WTC11 (cell line): ENCODE results near the gene DYNC1I1. TPM values are rescaled to one million over a fixed set of nuclear protein-coding genes. Genes with fewer than 3 reads are reported as not detected.

Experiments used
- ATAC-seq: fragments of 200-7000 bp; cut with Tn5 transposase; 2 replicates; pipeline ENCODE4 v1.10.0; 2021; ENCODE audit warnings: mild to moderate bottlenecking, moderate library complexity
- CTCF ChIA-PET: fragments of 300-600 bp; sonication (Branson Sonifier 250); formaldehyde crosslinking; loops from one replicate; lab custom pipeline; 2021; ENCODE audit warnings: antibody characterized with exemption; lab: Charles Lee
- POLR2A ChIA-PET: fragments of 350-600 bp; sonication (Branson Sonifier 250); formaldehyde crosslinking; loops from one replicate; lab custom pipeline; 2021; ENCODE audit warnings: antibody characterized with exemption; lab: Charles Lee
- DNase-seq: peaks from one replicate; pipeline ENCODE4 v3.0.0; 2021; ENCODE audit warnings: low spot score
- H3K27ac Mint-ChIP-seq: 2 replicates; pipeline ENCODE4 v1.8.0; 2021; ENCODE audit warnings: mixed read lengths
- H3K27me3 Mint-ChIP-seq: 2 replicates; pipeline ENCODE4 v1.8.0; 2021; ENCODE audit warnings: low read depth, mild to moderate bottlenecking, moderate library complexity, mixed read lengths
- H3K36me3 Mint-ChIP-seq: 2 replicates; pipeline ENCODE4 v1.8.0; 2021; ENCODE audit warnings: mixed read lengths
- H3K4me1 Mint-ChIP-seq: 2 replicates; pipeline ENCODE4 v1.8.0; 2022; ENCODE audit warnings: mixed read lengths
- H3K4me3 Mint-ChIP-seq: 2 replicates; pipeline ENCODE4 v1.8.0; 2021; ENCODE audit warnings: mild to moderate bottlenecking, moderate library complexity, mixed read lengths
- H3K9me3 Mint-ChIP-seq: 2 replicates; pipeline ENCODE4 v1.8.0; 2021; ENCODE audit warnings: mixed read lengths
- EMX1 ChIP-seq: fragments of 250-450 bp; sonication (Bioruptor Pico); IDR thresholded peaks from 2 replicates; pipeline ENCODE4 v1.8.0; 2021; ENCODE audit warnings: mild to moderate bottlenecking
- ESRRA ChIP-seq: sonication (generic); formaldehyde crosslinking; IDR thresholded peaks from 2 replicates; pipeline ENCODE4 v1.8.1; 2022; ENCODE audit warnings: mild to moderate bottlenecking, missing genetic modification reagents, borderline replicate concordance
- GTF2I ChIP-seq: fragments of 250-450 bp; sonication (Bioruptor Pico); conservative IDR thresholded peaks from 2 replicates; pipeline ENCODE4 v1.4.0; 2021; ENCODE audit warnings: mild to moderate bottlenecking
- NFE2L1 ChIP-seq: sonication (generic); formaldehyde crosslinking; IDR thresholded peaks from 2 replicates; pipeline ENCODE4 v1.8.1; 2023; ENCODE audit warnings: missing genetic modification reagents
- RORB ChIP-seq: fragments of 250-450 bp; sonication (Bioruptor Pico); IDR thresholded peaks from 2 replicates; pipeline ENCODE4 v1.9.0; 2021; ENCODE audit warnings: mild to moderate bottlenecking
- TEAD1 ChIP-seq: sonication (generic); formaldehyde crosslinking; IDR thresholded peaks from 2 replicates; pipeline ENCODE4 v1.8.0; 2022; ENCODE audit warnings: mild to moderate bottlenecking, missing genetic modification reagents
- TEAD4 ChIP-seq: sonication (generic); formaldehyde crosslinking; IDR thresholded peaks from 2 replicates; pipeline ENCODE4 v1.8.0; 2022; ENCODE audit warnings: mild to moderate bottlenecking, missing genetic modification reagents
- ZNF121 ChIP-seq: sonication (generic); formaldehyde crosslinking; IDR thresholded peaks from 2 replicates; pipeline ENCODE4 v1.8.0; 2023; ENCODE audit warnings: missing genetic modification reagents
- ZNF138 ChIP-seq: sonication (generic); formaldehyde crosslinking; conservative IDR thresholded peaks from 2 replicates; pipeline ENCODE4 v1.8.1; 2022; ENCODE audit warnings: mild to moderate bottlenecking, moderate library complexity, missing genetic modification reagents
- ZNF416 ChIP-seq: fragments of 250-450 bp; sonication (Bioruptor Pico); IDR thresholded peaks from 2 replicates; pipeline ENCODE4 v1.9.0; 2021; ENCODE audit warnings: mild to moderate bottlenecking, inconsistent platforms
- ZNF671 ChIP-seq: fragments of 250-450 bp; sonication (Bioruptor Pico); IDR thresholded peaks from 2 replicates; pipeline ENCODE4 v1.8.0; 2021; ENCODE audit warnings: mild to moderate bottlenecking
- total RNA-seq: library from RNA; stranded (reverse); gene quantifications from 3 replicates; pipeline ENCODE4 v1.2.3, GENCODE V29; 2021
- TF ChIP-seq, protein P1 (sequence below): sonication (generic); formaldehyde crosslinking; IDR thresholded peaks from 2 replicates; pipeline ENCODE4 v1.8.0; 2022; ENCODE audit warnings: missing genetic modification reagents
- TF ChIP-seq, protein P2 (sequence below): sonication (generic); formaldehyde crosslinking; conservative IDR thresholded peaks from 2 replicates; pipeline ENCODE4 v1.8.1; 2022; ENCODE audit warnings: mild to moderate bottlenecking, missing genetic modification reagents
- TF ChIP-seq, protein P3 (sequence below): fragments of 250-450 bp; sonication (Bioruptor Pico); IDR thresholded peaks from 2 replicates; pipeline ENCODE4 v1.9.0; 2021; ENCODE audit warnings: mild to moderate bottlenecking
- TF ChIP-seq, protein P4 (sequence below): sonication (generic); formaldehyde crosslinking; IDR thresholded peaks from 2 replicates; pipeline ENCODE4 v1.8.1; 2022; ENCODE audit warnings: missing genetic modification reagents, borderline replicate concordance
- TF ChIP-seq, protein P5 (sequence below): fragments of 250-450 bp; sonication (Bioruptor Pico); IDR thresholded peaks from 2 replicates; pipeline ENCODE4 v1.9.0; 2021; ENCODE audit warnings: mild to moderate bottlenecking
- TF ChIP-seq, protein P6 (sequence below): sonication (generic); formaldehyde crosslinking; IDR thresholded peaks from 2 replicates; pipeline ENCODE4 v1.8.1; 2023; ENCODE audit warnings: mild to moderate bottlenecking, moderate library complexity, missing genetic modification reagents
- TF ChIP-seq, protein P7 (sequence below): sonication (generic); formaldehyde crosslinking; IDR thresholded peaks from 2 replicates; pipeline ENCODE4 v1.8.0; 2022; ENCODE audit warnings: mild to moderate bottlenecking, missing genetic modification reagents
- TF ChIP-seq, protein P8 (sequence below): sonication (generic); formaldehyde crosslinking; IDR thresholded peaks from 2 replicates; pipeline ENCODE4 v1.8.1; 2023; ENCODE audit warnings: mild to moderate bottlenecking, missing genetic modification reagents
- TF ChIP-seq, protein P9 (sequence below): fragments of 250-450 bp; sonication (Bioruptor Pico); IDR thresholded peaks from 2 replicates; pipeline ENCODE4 v1.8.0; 2021; ENCODE audit warnings: mild to moderate bottlenecking
- TF ChIP-seq, protein P10 (sequence below): sonication (generic); formaldehyde crosslinking; IDR thresholded peaks from 2 replicates; pipeline ENCODE4 v1.8.0; 2023; ENCODE audit warnings: missing genetic modification reagents

The DYNC1I1 gene
- total RNA-seq, 1 experiment from 2014 or later: 2.8 TPM

DNA sequence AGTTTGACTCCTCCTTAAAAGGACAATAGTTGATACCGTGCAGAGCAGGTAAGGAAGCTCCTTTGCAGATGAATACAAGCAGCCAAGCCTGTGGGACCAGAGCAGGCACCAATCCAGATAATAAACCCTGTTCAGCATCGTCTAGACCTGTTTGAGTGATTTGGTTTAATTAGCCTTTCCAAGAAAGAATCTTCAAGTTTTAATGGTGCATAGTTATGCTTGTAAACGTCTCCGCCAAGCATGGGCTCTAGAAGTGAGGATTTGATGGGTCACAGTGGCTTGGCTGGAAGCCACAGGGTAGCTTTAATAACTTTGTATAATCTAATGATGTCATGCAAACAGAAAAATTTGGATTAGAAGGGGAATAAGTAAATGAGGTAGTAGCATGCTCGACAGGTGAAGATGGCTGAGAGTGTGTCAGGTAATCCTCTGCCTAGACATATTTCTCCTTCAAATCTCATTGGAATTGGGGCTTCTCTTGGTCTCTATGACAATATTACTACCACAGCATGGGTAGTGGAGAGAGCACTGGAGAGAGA lies 188.4 kb downstream of the DYNC1I1 start:
- POLR2A ChIA-PET: no interaction called here
- Mint-ChIP-seq H3K36me3 (no peaks in the 10 kb centered on the region), H3K27me3 (peaks cover 4% of the 10 kb centered on the region; the same call in 1 of the 2 replicates), H3K4me1 (0 out of 2 replicates have a peak, but pooled peaks cover 6% of the 10 kb centered on the region), H3K4me3 (no peak overlapping the region), H3K9me3 (peaks cover 7% of the 10 kb centered on the region), H3K27ac (no peak overlapping the region)
- ATAC-seq (no peak), DNase-seq (no peak)
- no peak for TF ChIP-seq RORB (CRISPR knock-in tag)
- no peak for TF ChIP-seq GTF2I (CRISPR knock-in tag)
- no peak for TF ChIP-seq NFE2L1 (CRISPR knock-in tag)
- TF ChIP-seq TEAD1 (CRISPR knock-in tag): no peak
- TF ChIP-seq, protein P1, sequence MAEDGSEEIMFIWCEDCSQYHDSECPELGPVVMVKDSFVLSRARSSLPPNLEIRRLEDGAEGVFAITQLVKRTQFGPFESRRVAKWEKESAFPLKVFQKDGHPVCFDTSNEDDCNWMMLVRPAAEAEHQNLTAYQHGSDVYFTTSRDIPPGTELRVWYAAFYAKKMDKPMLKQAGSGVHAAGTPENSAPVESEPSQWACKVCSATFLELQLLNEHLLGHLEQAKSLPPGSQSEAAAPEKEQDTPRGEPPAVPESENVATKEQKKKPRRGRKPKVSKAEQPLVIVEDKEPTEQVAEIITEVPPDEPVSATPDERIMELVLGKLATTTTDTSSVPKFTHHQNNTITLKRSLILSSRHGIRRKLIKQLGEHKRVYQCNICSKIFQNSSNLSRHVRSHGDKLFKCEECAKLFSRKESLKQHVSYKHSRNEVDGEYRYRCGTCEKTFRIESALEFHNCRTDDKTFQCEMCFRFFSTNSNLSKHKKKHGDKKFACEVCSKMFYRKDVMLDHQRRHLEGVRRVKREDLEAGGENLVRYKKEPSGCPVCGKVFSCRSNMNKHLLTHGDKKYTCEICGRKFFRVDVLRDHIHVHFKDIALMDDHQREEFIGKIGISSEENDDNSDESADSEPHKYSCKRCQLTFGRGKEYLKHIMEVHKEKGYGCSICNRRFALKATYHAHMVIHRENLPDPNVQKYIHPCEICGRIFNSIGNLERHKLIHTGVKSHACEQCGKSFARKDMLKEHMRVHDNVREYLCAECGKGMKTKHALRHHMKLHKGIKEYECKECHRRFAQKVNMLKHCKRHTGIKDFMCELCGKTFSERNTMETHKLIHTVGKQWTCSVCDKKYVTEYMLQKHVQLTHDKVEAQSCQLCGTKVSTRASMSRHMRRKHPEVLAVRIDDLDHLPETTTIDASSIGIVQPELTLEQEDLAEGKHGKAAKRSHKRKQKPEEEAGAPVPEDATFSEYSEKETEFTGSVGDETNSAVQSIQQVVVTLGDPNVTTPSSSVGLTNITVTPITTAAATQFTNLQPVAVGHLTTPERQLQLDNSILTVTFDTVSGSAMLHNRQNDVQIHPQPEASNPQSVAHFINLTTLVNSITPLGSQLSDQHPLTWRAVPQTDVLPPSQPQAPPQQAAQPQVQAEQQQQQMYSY (CRISPR knock-in tag): no peak
- TF ChIP-seq, protein P2, sequence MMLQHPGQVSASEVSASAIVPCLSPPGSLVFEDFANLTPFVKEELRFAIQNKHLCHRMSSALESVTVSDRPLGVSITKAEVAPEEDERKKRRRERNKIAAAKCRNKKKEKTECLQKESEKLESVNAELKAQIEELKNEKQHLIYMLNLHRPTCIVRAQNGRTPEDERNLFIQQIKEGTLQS: no peak
- no peak for TF ChIP-seq ZNF671
- TF ChIP-seq ZNF121 (CRISPR knock-in tag): no peak
- TF ChIP-seq ZNF416 (CRISPR knock-in tag): no peak
- TF ChIP-seq ESRRA: no peak
- TF ChIP-seq, protein P3, sequence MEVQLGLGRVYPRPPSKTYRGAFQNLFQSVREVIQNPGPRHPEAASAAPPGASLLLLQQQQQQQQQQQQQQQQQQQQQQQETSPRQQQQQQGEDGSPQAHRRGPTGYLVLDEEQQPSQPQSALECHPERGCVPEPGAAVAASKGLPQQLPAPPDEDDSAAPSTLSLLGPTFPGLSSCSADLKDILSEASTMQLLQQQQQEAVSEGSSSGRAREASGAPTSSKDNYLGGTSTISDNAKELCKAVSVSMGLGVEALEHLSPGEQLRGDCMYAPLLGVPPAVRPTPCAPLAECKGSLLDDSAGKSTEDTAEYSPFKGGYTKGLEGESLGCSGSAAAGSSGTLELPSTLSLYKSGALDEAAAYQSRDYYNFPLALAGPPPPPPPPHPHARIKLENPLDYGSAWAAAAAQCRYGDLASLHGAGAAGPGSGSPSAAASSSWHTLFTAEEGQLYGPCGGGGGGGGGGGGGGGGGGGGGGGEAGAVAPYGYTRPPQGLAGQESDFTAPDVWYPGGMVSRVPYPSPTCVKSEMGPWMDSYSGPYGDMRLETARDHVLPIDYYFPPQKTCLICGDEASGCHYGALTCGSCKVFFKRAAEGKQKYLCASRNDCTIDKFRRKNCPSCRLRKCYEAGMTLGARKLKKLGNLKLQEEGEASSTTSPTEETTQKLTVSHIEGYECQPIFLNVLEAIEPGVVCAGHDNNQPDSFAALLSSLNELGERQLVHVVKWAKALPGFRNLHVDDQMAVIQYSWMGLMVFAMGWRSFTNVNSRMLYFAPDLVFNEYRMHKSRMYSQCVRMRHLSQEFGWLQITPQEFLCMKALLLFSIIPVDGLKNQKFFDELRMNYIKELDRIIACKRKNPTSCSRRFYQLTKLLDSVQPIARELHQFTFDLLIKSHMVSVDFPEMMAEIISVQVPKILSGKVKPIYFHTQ (CRISPR knock-in tag): no peak
- CTCF ChIA-PET: no interaction called here

DNA sequence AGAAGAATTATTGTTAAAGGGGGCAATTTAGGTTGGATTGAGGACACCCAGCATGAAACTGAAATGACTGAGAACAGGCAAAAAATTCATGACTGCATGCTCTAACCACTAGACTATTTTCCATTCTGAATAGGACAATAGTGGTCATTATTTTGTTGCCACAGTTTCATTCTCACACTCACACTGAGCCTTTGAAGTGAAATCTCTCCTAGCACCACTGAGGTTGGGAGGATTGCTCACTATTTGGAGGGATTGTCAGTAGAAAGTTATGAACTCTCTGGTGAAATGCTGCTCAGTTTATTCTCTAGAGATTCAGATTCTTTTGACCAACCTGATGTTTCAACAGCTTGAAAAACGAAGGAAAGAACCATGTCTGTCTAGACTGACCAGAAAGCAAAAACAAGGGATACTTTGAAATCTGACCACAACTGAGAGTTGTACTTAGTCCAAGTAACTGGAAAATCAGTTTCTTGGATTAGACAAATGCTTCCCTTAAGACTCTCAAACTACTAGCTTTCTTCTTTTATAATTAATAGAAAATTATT lies 191.2 kb downstream of the DYNC1I1 start:
- ChIA-PET CTCF (no interaction called here), POLR2A (no interaction called here)
- Mint-ChIP-seq H3K36me3 (no peaks in the 10 kb centered on the region), H3K9me3 (peaks cover 7% of the 10 kb centered on the region), H3K4me1 (0 out of 2 replicates have a peak, but pooled peaks cover 6% of the 10 kb centered on the region), H3K27me3 (peaks cover 4% of the 10 kb centered on the region), H3K4me3 (no peak overlapping the region), H3K27ac (no peak overlapping the region)
- no peak for ATAC-seq
- no peak for DNase-seq
- TF ChIP-seq, protein P4, sequence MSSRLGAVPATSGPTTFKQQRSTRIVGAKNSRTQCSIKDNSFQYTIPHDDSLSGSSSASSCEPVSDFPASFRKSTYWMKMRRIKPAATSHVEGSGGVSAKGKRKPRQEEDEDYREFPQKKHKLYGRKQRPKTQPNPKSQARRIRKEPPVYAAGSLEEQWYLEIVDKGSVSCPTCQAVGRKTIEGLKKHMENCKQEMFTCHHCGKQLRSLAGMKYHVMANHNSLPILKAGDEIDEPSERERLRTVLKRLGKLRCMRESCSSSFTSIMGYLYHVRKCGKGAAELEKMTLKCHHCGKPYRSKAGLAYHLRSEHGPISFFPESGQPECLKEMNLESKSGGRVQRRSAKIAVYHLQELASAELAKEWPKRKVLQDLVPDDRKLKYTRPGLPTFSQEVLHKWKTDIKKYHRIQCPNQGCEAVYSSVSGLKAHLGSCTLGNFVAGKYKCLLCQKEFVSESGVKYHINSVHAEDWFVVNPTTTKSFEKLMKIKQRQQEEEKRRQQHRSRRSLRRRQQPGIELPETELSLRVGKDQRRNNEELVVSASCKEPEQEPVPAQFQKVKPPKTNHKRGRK: no peak
- TF ChIP-seq TEAD4 (CRISPR knock-in tag) (no peak), ZNF138 (no peak), EMX1 (CRISPR knock-in tag) (no peak), RORB (CRISPR knock-in tag) (no peak)
- TF ChIP-seq, protein P5, sequence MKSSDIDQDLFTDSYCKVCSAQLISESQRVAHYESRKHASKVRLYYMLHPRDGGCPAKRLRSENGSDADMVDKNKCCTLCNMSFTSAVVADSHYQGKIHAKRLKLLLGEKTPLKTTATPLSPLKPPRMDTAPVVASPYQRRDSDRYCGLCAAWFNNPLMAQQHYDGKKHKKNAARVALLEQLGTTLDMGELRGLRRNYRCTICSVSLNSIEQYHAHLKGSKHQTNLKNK: no peak
- TF ChIP-seq, protein P6, sequence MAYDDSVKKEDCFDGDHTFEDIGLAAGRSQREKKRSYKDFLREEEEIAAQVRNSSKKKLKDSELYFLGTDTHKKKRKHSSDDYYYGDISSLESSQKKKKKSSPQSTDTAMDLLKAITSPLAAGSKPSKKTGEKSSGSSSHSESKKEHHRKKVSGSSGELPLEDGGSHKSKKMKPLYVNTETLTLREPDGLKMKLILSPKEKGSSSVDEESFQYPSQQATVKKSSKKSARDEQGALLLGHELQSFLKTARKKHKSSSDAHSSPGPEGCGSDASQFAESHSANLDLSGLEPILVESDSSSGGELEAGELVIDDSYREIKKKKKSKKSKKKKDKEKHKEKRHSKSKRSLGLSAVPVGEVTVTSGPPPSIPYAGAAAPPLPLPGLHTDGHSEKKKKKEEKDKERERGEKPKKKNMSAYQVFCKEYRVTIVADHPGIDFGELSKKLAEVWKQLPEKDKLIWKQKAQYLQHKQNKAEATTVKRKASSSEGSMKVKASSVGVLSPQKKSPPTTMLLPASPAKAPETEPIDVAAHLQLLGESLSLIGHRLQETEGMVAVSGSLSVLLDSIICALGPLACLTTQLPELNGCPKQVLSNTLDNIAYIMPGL (CRISPR knock-in tag): no peak
- TF ChIP-seq, protein P7, sequence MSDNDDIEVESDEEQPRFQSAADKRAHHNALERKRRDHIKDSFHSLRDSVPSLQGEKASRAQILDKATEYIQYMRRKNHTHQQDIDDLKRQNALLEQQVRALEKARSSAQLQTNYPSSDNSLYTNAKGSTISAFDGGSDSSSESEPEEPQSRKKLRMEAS: no peak
- TF ChIP-seq, protein P8, sequence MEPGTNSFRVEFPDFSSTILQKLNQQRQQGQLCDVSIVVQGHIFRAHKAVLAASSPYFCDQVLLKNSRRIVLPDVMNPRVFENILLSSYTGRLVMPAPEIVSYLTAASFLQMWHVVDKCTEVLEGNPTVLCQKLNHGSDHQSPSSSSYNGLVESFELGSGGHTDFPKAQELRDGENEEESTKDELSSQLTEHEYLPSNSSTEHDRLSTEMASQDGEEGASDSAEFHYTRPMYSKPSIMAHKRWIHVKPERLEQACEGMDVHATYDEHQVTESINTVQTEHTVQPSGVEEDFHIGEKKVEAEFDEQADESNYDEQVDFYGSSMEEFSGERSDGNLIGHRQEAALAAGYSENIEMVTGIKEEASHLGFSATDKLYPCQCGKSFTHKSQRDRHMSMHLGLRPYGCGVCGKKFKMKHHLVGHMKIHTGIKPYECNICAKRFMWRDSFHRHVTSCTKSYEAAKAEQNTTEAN (CRISPR knock-in tag): no peak
- TF ChIP-seq, protein P9, sequence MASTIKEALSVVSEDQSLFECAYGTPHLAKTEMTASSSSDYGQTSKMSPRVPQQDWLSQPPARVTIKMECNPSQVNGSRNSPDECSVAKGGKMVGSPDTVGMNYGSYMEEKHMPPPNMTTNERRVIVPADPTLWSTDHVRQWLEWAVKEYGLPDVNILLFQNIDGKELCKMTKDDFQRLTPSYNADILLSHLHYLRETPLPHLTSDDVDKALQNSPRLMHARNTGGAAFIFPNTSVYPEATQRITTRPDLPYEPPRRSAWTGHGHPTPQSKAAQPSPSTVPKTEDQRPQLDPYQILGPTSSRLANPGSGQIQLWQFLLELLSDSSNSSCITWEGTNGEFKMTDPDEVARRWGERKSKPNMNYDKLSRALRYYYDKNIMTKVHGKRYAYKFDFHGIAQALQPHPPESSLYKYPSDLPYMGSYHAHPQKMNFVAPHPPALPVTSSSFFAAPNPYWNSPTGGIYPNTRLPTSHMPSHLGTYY: no peak
- TF ChIP-seq, protein P10, sequence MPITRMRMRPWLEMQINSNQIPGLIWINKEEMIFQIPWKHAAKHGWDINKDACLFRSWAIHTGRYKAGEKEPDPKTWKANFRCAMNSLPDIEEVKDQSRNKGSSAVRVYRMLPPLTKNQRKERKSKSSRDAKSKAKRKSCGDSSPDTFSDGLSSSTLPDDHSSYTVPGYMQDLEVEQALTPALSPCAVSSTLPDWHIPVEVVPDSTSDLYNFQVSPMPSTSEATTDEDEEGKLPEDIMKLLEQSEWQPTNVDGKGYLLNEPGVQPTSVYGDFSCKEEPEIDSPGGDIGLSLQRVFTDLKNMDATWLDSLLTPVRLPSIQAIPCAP: no peak
